ENCODE measurements around the gene C17orf107. TPM values are rescaled to one million over a fixed set of nuclear protein-coding genes. Genes with fewer than 3 reads are reported as not detected.

The C17orf107 gene
- total and polyA plus RNA-seq, 4 donors, result 0.19 to 5.9 (median 1.7) TPM

DNA sequence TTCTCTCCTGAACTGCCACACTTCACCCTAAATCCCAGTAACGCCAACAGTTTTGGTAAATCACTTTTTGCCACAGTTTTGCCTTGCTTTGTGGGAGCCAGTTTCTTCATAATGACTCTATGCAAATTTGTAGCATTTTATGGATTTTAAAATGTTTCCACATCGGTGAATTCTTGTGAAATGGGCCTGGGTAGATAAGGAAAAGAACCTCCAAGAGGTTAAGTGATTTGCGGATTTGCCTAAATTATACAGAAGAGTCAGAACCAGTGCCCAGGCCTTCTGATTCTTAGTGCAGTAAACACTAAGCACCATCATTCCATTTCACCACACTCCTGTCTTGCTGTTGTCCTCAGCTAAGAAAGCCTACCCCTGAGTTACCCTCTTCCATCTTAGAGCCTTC is 48.3 kb upstream of the C17orf107 start:
- TF ChIP-seq JUND (IDR thresholded peaks at IDR 0.05), result no peak
- Histone ChIP-seq H3K4me3 (ENCODE audit: low read depth in 1 of 3, low read length in 3 of 3) (no peak overlapping the region), H3K36me3 (ENCODE audit: control insufficient read depth in 4 of 4, insufficient read depth in 3 of 4, low read depth in 1 of 4, low read length in 3 of 4) (peaks cover 0 to 2% (median 0%) of the 10 kb centered on the region in 4 donors), H3K9me3 (ENCODE audit: control insufficient read depth in 4 of 4, low read length in 3 of 4) (no peaks in the 10 kb centered on the region), H3K27me3 (ENCODE audit: control insufficient read depth in 4 of 4, insufficient read depth in 4 of 4, low read length in 3 of 4) (no peaks in the 10 kb centered on the region), H3K9ac (ENCODE audit: low read depth in 1 of 2, low read length in 2 of 2) (no peak overlapping the region), H3K4me1 (ENCODE audit: control insufficient read depth in 4 of 4, insufficient read depth in 4 of 4, low read length in 3 of 4) (peaks cover 0 to 1% (median 0%) of the 10 kb centered on the region in 4 donors), H3K27ac (ENCODE audit: low read depth in 1 of 2, low read length in 2 of 2) (no peak overlapping the region)
- 80% methylated on average over 3 of the region's 3 CpGs for WGBS
- no peak for DNase-seq (ENCODE audit: low spot score)

GRCh38 chr17:4852567-4853207 is 46.6 kb upstream of the C17orf107 start:
- no peak for DNase-seq (ENCODE audit: low spot score)
- Histone ChIP-seq H3K4me3 (ENCODE audit: low read depth in 1 of 3, low read length in 3 of 3) (no peak overlapping the region), H3K9me3 (ENCODE audit: control insufficient read depth in 4 of 4, low read length in 3 of 4) (no peaks in the 10 kb centered on the region), H3K36me3 (ENCODE audit: control insufficient read depth in 4 of 4, insufficient read depth in 3 of 4, low read depth in 1 of 4, low read length in 3 of 4) (peaks cover 0 to 2% (median 0%) of the 10 kb centered on the region in 4 donors), H3K27me3 (ENCODE audit: control insufficient read depth in 4 of 4, insufficient read depth in 4 of 4, low read length in 3 of 4) (no peaks in the 10 kb centered on the region), H3K9ac (ENCODE audit: low read depth in 1 of 2, low read length in 2 of 2) (no peak overlapping the region), H3K27ac (ENCODE audit: low read depth in 1 of 2, low read length in 2 of 2) (no peak overlapping the region), H3K4me1 (ENCODE audit: control insufficient read depth in 4 of 4, insufficient read depth in 4 of 4, low read length in 3 of 4) (peaks cover 0 to 1% (median 0%) of the 10 kb centered on the region in 4 donors)
- TF ChIP-seq, protein P1, sequence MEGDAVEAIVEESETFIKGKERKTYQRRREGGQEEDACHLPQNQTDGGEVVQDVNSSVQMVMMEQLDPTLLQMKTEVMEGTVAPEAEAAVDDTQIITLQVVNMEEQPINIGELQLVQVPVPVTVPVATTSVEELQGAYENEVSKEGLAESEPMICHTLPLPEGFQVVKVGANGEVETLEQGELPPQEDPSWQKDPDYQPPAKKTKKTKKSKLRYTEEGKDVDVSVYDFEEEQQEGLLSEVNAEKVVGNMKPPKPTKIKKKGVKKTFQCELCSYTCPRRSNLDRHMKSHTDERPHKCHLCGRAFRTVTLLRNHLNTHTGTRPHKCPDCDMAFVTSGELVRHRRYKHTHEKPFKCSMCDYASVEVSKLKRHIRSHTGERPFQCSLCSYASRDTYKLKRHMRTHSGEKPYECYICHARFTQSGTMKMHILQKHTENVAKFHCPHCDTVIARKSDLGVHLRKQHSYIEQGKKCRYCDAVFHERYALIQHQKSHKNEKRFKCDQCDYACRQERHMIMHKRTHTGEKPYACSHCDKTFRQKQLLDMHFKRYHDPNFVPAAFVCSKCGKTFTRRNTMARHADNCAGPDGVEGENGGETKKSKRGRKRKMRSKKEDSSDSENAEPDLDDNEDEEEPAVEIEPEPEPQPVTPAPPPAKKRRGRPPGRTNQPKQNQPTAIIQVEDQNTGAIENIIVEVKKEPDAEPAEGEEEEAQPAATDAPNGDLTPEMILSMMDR (IDR thresholded peaks at IDR 0.05; ENCODE audit: low read depth, low read length, missing input control), result no peak
- TF ChIP-seq YY1 (IDR thresholded peaks at IDR 0.05) (no peak), FOXA1 (IDR thresholded peaks at IDR 0.05) (no peak), RAD21 (IDR thresholded peaks at IDR 0.05) (no peak), JUND (IDR thresholded peaks at IDR 0.05) (no peak), GABPA (IDR thresholded peaks at IDR 0.05 in 1 of 2, conservative IDR thresholded peaks at IDR 0.05 in 1 of 2) (no peak), RXRA (IDR thresholded peaks at IDR 0.05) (no peak), TAF1 (conservative IDR thresholded peaks at IDR 0.05) (no peak)
- TF ChIP-seq, protein P2, sequence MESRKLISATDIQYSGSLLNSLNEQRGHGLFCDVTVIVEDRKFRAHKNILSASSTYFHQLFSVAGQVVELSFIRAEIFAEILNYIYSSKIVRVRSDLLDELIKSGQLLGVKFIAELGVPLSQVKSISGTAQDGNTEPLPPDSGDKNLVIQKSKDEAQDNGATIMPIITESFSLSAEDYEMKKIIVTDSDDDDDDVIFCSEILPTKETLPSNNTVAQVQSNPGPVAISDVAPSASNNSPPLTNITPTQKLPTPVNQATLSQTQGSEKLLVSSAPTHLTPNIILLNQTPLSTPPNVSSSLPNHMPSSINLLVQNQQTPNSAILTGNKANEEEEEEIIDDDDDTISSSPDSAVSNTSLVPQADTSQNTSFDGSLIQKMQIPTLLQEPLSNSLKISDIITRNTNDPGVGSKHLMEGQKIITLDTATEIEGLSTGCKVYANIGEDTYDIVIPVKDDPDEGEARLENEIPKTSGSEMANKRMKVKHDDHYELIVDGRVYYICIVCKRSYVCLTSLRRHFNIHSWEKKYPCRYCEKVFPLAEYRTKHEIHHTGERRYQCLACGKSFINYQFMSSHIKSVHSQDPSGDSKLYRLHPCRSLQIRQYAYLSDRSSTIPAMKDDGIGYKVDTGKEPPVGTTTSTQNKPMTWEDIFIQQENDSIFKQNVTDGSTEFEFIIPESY (IDR thresholded peaks at IDR 0.05), result no peak
- TF ChIP-seq, protein P3, sequence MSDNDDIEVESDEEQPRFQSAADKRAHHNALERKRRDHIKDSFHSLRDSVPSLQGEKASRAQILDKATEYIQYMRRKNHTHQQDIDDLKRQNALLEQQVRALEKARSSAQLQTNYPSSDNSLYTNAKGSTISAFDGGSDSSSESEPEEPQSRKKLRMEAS (IDR thresholded peaks at IDR 0.05), result no peak

- no peak overlapping the region for H3K9ac ChIP-seq (ENCODE audit: low read depth in 1 of 2, low read length in 2 of 2)
- WGBS, result 92% methylated on average over 2 of the region's 2 CpGs
- H3K4me1 ChIP-seq (ENCODE audit: control insufficient read depth in 4 of 4, insufficient read depth in 4 of 4, low read length in 3 of 4), result peaks cover 0 to 1% (median 0%) of the 10 kb centered on the region in 4 donors
- no peaks in the 10 kb centered on the region for H3K9me3 ChIP-seq (ENCODE audit: control insufficient read depth in 4 of 4, low read length in 3 of 4)
- no peak for DNase-seq (ENCODE audit: low spot score)
- H3K36me3 ChIP-seq (ENCODE audit: control insufficient read depth in 4 of 4, insufficient read depth in 3 of 4, low read depth in 1 of 4, low read length in 3 of 4), result peaks cover 0 to 2% (median 0%) of the 10 kb centered on the region in 4 donors
- TF ChIP-seq EGR1 (IDR thresholded peaks at IDR 0.05; ENCODE audit: low read depth in 2 of 2) (no peak), FOXA1 (IDR thresholded peaks at IDR 0.05) (no peak), GABPA (IDR thresholded peaks at IDR 0.05 in 1 of 2, conservative IDR thresholded peaks at IDR 0.05 in 1 of 2) (no peak), TAF1 (conservative IDR thresholded peaks at IDR 0.05) (no peak), FOXA2 (IDR thresholded peaks at IDR 0.05) (no peak), SP1 (IDR thresholded peaks at IDR 0.05) (no peak)
- TF ChIP-seq, protein P4, sequence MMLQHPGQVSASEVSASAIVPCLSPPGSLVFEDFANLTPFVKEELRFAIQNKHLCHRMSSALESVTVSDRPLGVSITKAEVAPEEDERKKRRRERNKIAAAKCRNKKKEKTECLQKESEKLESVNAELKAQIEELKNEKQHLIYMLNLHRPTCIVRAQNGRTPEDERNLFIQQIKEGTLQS (IDR thresholded peaks at IDR 0.05), result no peak
- TF ChIP-seq, protein P3 (IDR thresholded peaks at IDR 0.05), result no peak
- TF ChIP-seq, protein P2 (IDR thresholded peaks at IDR 0.05), result no peak
- TF ChIP-seq, protein P1 (IDR thresholded peaks at IDR 0.05; ENCODE audit: low read depth, low read length, missing input control), result no peak
- no peak overlapping the region for H3K27ac ChIP-seq (ENCODE audit: low read depth in 1 of 2, low read length in 2 of 2)
- no peaks in the 10 kb centered on the region for H3K27me3 ChIP-seq (ENCODE audit: control insufficient read depth in 4 of 4, insufficient read depth in 4 of 4, low read length in 3 of 4)
- H3K4me3 ChIP-seq (ENCODE audit: low read depth in 1 of 3, low read length in 3 of 3), result no peak overlapping the region
These were observed 46.1 kb upstream of the C17orf107 start for GRCh38 chr17:4853208-4853671.
